ENCODE measurements around the gene PDE4B. TPM values are rescaled to one million over a fixed set of nuclear protein-coding genes. Genes with fewer than 3 reads are reported as not detected.
"Not testable (repeated sequence)": the region's sequence is repeated elsewhere in the genome, so short reads cannot be mapped to it uniquely, and the experiment has no call there.

The PDE4B gene
- polyA plus RNA-seq, 3 donors from 2014 or later: 7.4 to 25.1 (median 18.9) TPM

DNA sequence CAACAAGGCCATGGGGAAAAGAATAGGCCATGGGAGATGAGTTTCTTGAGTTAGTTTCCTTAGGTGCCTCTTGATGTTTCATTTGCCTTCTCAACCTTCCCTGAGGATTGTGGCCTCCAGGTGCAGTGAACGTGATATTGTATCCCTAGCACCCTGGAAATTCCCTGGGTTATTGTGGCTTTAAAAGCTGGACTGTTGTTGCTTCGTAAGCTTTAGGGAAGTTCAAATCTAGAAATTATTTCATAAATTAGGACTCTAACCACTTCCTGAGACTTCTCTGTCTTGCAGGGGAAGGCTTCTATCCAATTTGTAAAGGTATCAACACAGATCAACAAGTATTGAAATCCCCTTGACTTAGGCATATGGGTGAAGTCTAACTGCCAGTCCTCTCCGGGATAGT lies 627.5 kb downstream of the PDE4B start:
- H3K36me3 Mint-ChIP-seq; H3K4me1 Mint-ChIP-seq; DNase-seq; H3K27me3 Mint-ChIP-seq (ENCODE audit: low read depth in 3 of 3); H3K4me3 Mint-ChIP-seq; H3K27ac Mint-ChIP-seq: not testable (repeated sequence)
- peaks cover 3 to 18% (median 13%) of the 10 kb centered on the region in 6 donors for H3K9me3 Mint-ChIP-seq

- DNase-seq; H3K27me3 Mint-ChIP-seq (ENCODE audit: low read depth in 3 of 3); H3K4me3 Mint-ChIP-seq; H3K4me1 Mint-ChIP-seq; H3K36me3 Mint-ChIP-seq; H3K27ac Mint-ChIP-seq: not testable (repeated sequence)
- H3K9me3 Mint-ChIP-seq: peaks cover 3 to 16% (median 13%) of the 10 kb centered on the region in 6 donors
These were observed 628.2 kb downstream of the PDE4B start for GRCh38 chr1:66420906-66421305.

GRCh38 chr1:66422804-66423203 lies 630.1 kb downstream of the PDE4B start:
- H3K27me3 Mint-ChIP-seq (ENCODE audit: low read depth in 3 of 3): peaks cover 2 to 6% (median 2%) of the 10 kb centered on the region in 3 donors
- no peak for DNase-seq
- H3K27ac Mint-ChIP-seq: no peak overlapping the region
- H3K36me3 Mint-ChIP-seq: peaks cover 0 to 8% (median 0%) of the 10 kb centered on the region in 3 donors
- no peak overlapping the region for H3K4me3 Mint-ChIP-seq
- H3K4me1 Mint-ChIP-seq: peaks cover 5 to 12% of the 10 kb centered on the region in 2 donors
- H3K9me3 Mint-ChIP-seq: peaks cover 2 to 12% (median 5%) of the 10 kb centered on the region in 6 donors

Measured in immature natural killer cell (primary cell).